ENCODE data around the gene OR10H1.

GRCh38 chr19:15780610-15781418 is 34.6 kb downstream of the OR10H1 start:
- no peak for TF ChIP-seq FOXK1 (CRISPR knock-in tag; IDR thresholded peaks at IDR 0.05; ENCODE audit: borderline replicate concordance)
- TF ChIP-seq CEBPG (CRISPR knock-in tag; IDR thresholded peaks at IDR 0.05), result no peak
- no peak for TF ChIP-seq CEBPG (tag; conservative IDR thresholded peaks at IDR 0.05 in 1 of 2, IDR thresholded peaks at IDR 0.05 in 1 of 2)
- no peak for TF ChIP-seq CTCF (IDR thresholded peaks at IDR 0.05 in 2 of 3, conservative IDR thresholded peaks at IDR 0.05 in 1 of 3; ENCODE audit: insufficient read depth in 2 of 3, low read depth in 1 of 3, low read length in 3 of 3)
- no peak for TF ChIP-seq EHMT2 (IDR thresholded peaks at IDR 0.05)
- TF ChIP-seq POLR2AphosphoS5 (IDR thresholded peaks at IDR 0.05; ENCODE audit: control insufficient read depth, insufficient read depth, low read depth, low read length), result no peak
- no peak for TF ChIP-seq POLR2A (conservative IDR thresholded peaks at IDR 0.05)
- no peak for TF ChIP-seq TBL1XR1 (IDR thresholded peaks at IDR 0.05; ENCODE audit: low read length in 2 of 2)
- no peak for TF ChIP-seq GABPA (tag; conservative IDR thresholded peaks at IDR 0.05; ENCODE audit: low read depth)
- no peak for TF ChIP-seq SIN3A (IDR thresholded peaks at IDR 0.05; ENCODE audit: borderline replicate concordance in 2 of 2, control insufficient read depth in 1 of 2, low read depth in 2 of 2, low read length in 2 of 2)
